PFSK-1 (cell line): ENCODE measurements around the gene PHLDB1.

ENCODE experiments used
- SIN3A ChIP-seq: IDR thresholded peaks from 2 replicates; pipeline ENCODE4 v1.6.1; 2012; ENCODE audit warnings: mild to moderate bottlenecking, low read length, moderate library complexity, borderline replicate concordance; ENCODE audit not compliant: insufficient read depth
- TAF1 ChIP-seq: IDR thresholded peaks from 2 replicates; pipeline ENCODE4 v1.6.1; 2012; ENCODE audit warnings: low read length, control low read depth, borderline replicate concordance; ENCODE audit not compliant: insufficient read depth
- TF ChIP-seq, protein P1 (sequence below), 2 experiments: IDR thresholded peaks; 2 replicates each; pipeline versions ENCODE4 v1.6.1 to v1.8.0; 2011 to 2012; ENCODE audit warnings: low read depth in 2 of 2, low read length in 2 of 2, control low read depth in 1 of 2, inconsistent platforms in 1 of 2, mild to moderate bottlenecking in 1 of 2, moderate library complexity in 1 of 2; ENCODE audit not compliant: insufficient read depth in 1 of 2

DNA sequence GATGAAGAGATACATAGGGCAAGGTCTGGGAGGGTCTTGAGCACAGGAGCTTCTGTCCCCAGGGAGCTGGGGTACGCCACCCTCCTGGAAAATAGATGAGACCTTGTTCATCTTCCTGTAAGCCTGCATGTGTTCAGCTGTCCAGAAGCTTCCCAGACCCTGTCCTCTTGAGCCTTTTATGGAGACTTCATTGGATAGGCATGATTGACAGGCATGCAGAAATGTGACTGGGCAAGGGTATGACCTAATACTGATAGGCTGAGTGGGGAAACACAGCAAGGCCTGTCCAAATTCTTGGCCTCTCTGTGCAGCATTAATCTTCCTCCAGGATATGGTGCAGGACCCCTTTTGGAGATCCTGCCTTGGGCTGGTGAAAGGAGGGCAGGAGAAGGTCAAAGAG is 19.5 kb upstream of the PHLDB1 start:
- no peak for TF ChIP-seq TAF1
- no peak for TF ChIP-seq SIN3A
- TF ChIP-seq, protein P1, sequence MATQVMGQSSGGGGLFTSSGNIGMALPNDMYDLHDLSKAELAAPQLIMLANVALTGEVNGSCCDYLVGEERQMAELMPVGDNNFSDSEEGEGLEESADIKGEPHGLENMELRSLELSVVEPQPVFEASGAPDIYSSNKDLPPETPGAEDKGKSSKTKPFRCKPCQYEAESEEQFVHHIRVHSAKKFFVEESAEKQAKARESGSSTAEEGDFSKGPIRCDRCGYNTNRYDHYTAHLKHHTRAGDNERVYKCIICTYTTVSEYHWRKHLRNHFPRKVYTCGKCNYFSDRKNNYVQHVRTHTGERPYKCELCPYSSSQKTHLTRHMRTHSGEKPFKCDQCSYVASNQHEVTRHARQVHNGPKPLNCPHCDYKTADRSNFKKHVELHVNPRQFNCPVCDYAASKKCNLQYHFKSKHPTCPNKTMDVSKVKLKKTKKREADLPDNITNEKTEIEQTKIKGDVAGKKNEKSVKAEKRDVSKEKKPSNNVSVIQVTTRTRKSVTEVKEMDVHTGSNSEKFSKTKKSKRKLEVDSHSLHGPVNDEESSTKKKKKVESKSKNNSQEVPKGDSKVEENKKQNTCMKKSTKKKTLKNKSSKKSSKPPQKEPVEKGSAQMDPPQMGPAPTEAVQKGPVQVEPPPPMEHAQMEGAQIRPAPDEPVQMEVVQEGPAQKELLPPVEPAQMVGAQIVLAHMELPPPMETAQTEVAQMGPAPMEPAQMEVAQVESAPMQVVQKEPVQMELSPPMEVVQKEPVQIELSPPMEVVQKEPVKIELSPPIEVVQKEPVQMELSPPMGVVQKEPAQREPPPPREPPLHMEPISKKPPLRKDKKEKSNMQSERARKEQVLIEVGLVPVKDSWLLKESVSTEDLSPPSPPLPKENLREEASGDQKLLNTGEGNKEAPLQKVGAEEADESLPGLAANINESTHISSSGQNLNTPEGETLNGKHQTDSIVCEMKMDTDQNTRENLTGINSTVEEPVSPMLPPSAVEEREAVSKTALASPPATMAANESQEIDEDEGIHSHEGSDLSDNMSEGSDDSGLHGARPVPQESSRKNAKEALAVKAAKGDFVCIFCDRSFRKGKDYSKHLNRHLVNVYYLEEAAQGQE (IDR thresholded peaks at IDR 0.05; ENCODE audit: insufficient read depth in 1 of 2, low read depth in 2 of 2, low read length in 2 of 2) = no peak
